Measurements from ENCODE around the gene KNG1. TPM values are rescaled to one million over a fixed set of nuclear protein-coding genes. Genes with fewer than 3 reads are reported as not detected.
"Not testable (repeated sequence)": the region's sequence is repeated elsewhere in the genome, so short reads cannot be mapped to it uniquely, and the experiment has no call there.

KNG1 gene
- total RNA-seq, 1 experiment from 2014 or later = 0.25 TPM

GRCh38 chr3:186700267-186700666 is 16.9 kb upstream of the KNG1 start:
- Histone ChIP-seq H3K9me2 (ENCODE audit: insufficient read depth) (no peaks in the 10 kb centered on the region), H3K4me3 (replicated peaks in 1 of 2; ENCODE audit: low read depth in 1 of 2, low read length in 2 of 2) (no peak overlapping the region), H3K27me3 (ENCODE audit: insufficient read depth, low read length) (no peaks in the 10 kb centered on the region), H3K36me3 (ENCODE audit: control insufficient read depth in 1 of 2, insufficient read depth in 2 of 2, low read length in 2 of 2) (no peaks in the 10 kb centered on the region), H3K79me2 (ENCODE audit: insufficient read depth, low read length) (no peaks in the 10 kb centered on the region), H3K27ac (ENCODE audit: low read depth, low read length) (no peak overlapping the region), H4K20me1 (ENCODE audit: insufficient read depth) (no peaks in the 10 kb centered on the region), H2AFZ (ENCODE audit: low read depth, low read length, poor library complexity, severe bottlenecking) (no peak overlapping the region), H3K4me1 (ENCODE audit: control insufficient read depth in 1 of 2, insufficient read depth in 2 of 2, low read length in 2 of 2) (no peaks in the 10 kb centered on the region), H3K9me3 (ENCODE audit: control insufficient read depth in 1 of 2, insufficient read depth in 1 of 2, low read depth in 1 of 2, low read length in 2 of 2) (no peaks in the 10 kb centered on the region), H3K9ac (ENCODE audit: low read length) (no peak overlapping the region), H3K4me2 (ENCODE audit: low read length) (no peak overlapping the region)
- no peak for DNase-seq (ENCODE audit: low read depth, low spot score)
- ChIA-PET RAD21 (ENCODE audit: low non-redundant PET in 1 of 2, low total read pairs in 2 of 2, uncharacterized antibody in 2 of 2, unreplicated experiment in 2 of 2) (no interaction called here), CTCF (no interaction called here), POLR2A (no interaction called here)
- ATAC-seq = no peak
- BruUV-seq (replicated peaks) = no TSS peak
- no peak for TF ChIP-seq YY1 (IDR thresholded peaks at IDR 0.05; ENCODE audit: extremely low read depth, insufficient replicate concordance, low read depth, low read length)
- TF ChIP-seq SIN3A (IDR thresholded peaks at IDR 0.05; ENCODE audit: low read depth) = no peak
- no peak for TF ChIP-seq CTCF (IDR thresholded peaks at IDR 0.05 in 2 of 3, conservative IDR thresholded peaks at IDR 0.05 in 1 of 3; ENCODE audit: borderline replicate concordance in 1 of 3, insufficient read depth in 1 of 3, low read depth in 2 of 3, low read length in 2 of 3)
- TF ChIP-seq ZBTB33 (IDR thresholded peaks at IDR 0.05; ENCODE audit: extremely low read depth, insufficient replicate concordance, low read length) = no peak
- no peak for TF ChIP-seq ZNF274 (IDR thresholded peaks at IDR 0.05; ENCODE audit: low read depth, low read length)
- TF ChIP-seq TCF7L2 (IDR thresholded peaks at IDR 0.05; ENCODE audit: borderline replicate concordance, extremely low read depth, insufficient read depth, insufficient read length) = no peak
- TF ChIP-seq CEBPB (IDR thresholded peaks at IDR 0.05; ENCODE audit: low read depth) = no peak
- no peak; the same call in 1 of the 2 replicates for TF ChIP-seq ZFX (IDR thresholded peaks at IDR 0.05)
- intact Hi-C loops (cut with micrococcal nuclease) = no loop called here

- H3K9me2 ChIP-seq (ENCODE audit: insufficient read depth); RAD21 ChIA-PET (ENCODE audit: low non-redundant PET in 1 of 2, low total read pairs in 2 of 2, uncharacterized antibody in 2 of 2, unreplicated experiment in 2 of 2); BruUV-seq (replicated peaks); H3K4me2 ChIP-seq (ENCODE audit: low read length); H3K9me3 ChIP-seq (ENCODE audit: control insufficient read depth in 1 of 2, insufficient read depth in 1 of 2, low read depth in 1 of 2, low read length in 2 of 2); H3K36me3 ChIP-seq (ENCODE audit: control insufficient read depth in 1 of 2, insufficient read depth in 2 of 2, low read length in 2 of 2); DNase-seq (ENCODE audit: low read depth, low spot score); CTCF ChIA-PET; intact Hi-C loops (cut with micrococcal nuclease); H3K27ac ChIP-seq (ENCODE audit: low read depth, low read length); H2AFZ ChIP-seq (ENCODE audit: low read depth, low read length, poor library complexity, severe bottlenecking); POLR2A ChIA-PET; H3K79me2 ChIP-seq (ENCODE audit: insufficient read depth, low read length); ATAC-seq; H3K4me1 ChIP-seq (ENCODE audit: control insufficient read depth in 1 of 2, insufficient read depth in 2 of 2, low read length in 2 of 2); H3K27me3 ChIP-seq (ENCODE audit: insufficient read depth, low read length); H4K20me1 ChIP-seq (ENCODE audit: insufficient read depth); H3K9ac ChIP-seq (ENCODE audit: low read length); H3K4me3 ChIP-seq (replicated peaks in 1 of 2; ENCODE audit: low read depth in 1 of 2, low read length in 2 of 2): not testable (repeated sequence)
Measured at GRCh38 chr3:186702451-186702850, 14.7 kb upstream of the KNG1 start.

Measured in HCT116 (cell line).